K562 (cell line): ENCODE measurements around the gene ZFP92. TPM values are rescaled to one million over a fixed set of nuclear protein-coding genes. Genes with fewer than 3 reads are reported as not detected.

Experiments used
- ATAC-seq: fragments of 200-7000 bp; cut with Tn5 transposase; 3 replicates; pipeline ENCODE4 v1.9.1; 2020; ENCODE audit warnings: moderate library complexity
- BruUV-seq: library from RNA; stranded (reverse); fragments of 400-500 nt; replicated peaks from 2 replicates; lab custom pipeline; 2021; lab: Mats Ljungman, UMichigan
- CTCF ChIA-PET: fragments of 300-600 bp; formaldehyde crosslinking; extraction: SDS; loops from one replicate; lab custom pipeline; 2021; ENCODE audit warnings: low intra/inter-chr PET ratio; lab: Yijun Ruan, JAX
- POLR2A ChIA-PET: fragments of 300-600, 350-650 bp; sonication (Branson Sonifier 250); formaldehyde crosslinking; extraction: SDS; loops from one replicate; lab custom pipeline; 2021; ENCODE audit warnings: antibody characterized with exemption, inconsistent platforms; lab: Yijun Ruan, JAX
- DNase-seq, 4 experiments: peaks; one replicate each; pipeline versions ENCODE4 v3.0.0 to v3.0.0-alpha.2; 2011 to 2018; ENCODE audit warnings: low spot score in 3 of 4, mixed read lengths in 3 of 4; ENCODE audit errors: extremely low read depth in 1 of 4
- FAIRE-seq: peaks from 2 replicates; lab custom pipeline; 2011; peaks lifted over from hg19 to GRCh38; lab: Jason Lieb, UNC
- H2AFZ ChIP-seq: 2 replicates; pipeline ENCODE4 v1.6.0; 2011; ENCODE audit warnings: low read depth, low read length, control low read depth, inconsistent platforms
- H3K27ac ChIP-seq: fragments of 200-600 bp; 3 replicates; pipeline ENCODE4 v1.8.0; 2011; ENCODE audit warnings: low read depth, mild to moderate bottlenecking, control low read depth, inconsistent platforms, low read length, moderate library complexity, mixed read lengths; ENCODE audit errors: extremely low read depth
- H3K27me3 ChIP-seq, 2 experiments: fragments of 300-600 bp in 1 of 2; 2 replicates in 1 of 2; 3 replicates in 1 of 2; pipeline versions ENCODE4 v1.6.0 to v1.8.0; 2011; ENCODE audit warnings: inconsistent platforms in 2 of 2, low read length in 2 of 2, mild to moderate bottlenecking in 1 of 2, mixed read lengths in 1 of 2, moderate library complexity in 1 of 2; ENCODE audit not compliant: control insufficient read depth in 2 of 2, insufficient read depth in 2 of 2
- H3K36me3 ChIP-seq: fragments of 300-600 bp; 3 replicates; pipeline ENCODE4 v1.8.0; 2011; ENCODE audit warnings: mild to moderate bottlenecking, low read length, inconsistent platforms; ENCODE audit not compliant: control insufficient read depth, insufficient read depth
- H3K4me1 ChIP-seq, 2 experiments: fragments of 200-600 bp in 1 of 2; replicated peaks in 1 of 2; 2 replicates in 1 of 2; 3 replicates in 1 of 2; pipeline versions ENCODE4 v1.5.1 to v1.8.0; 2011; ENCODE audit warnings: inconsistent platforms in 2 of 2, low read length in 2 of 2, mild to moderate bottlenecking in 1 of 2, mixed read lengths in 1 of 2, moderate library complexity in 1 of 2; ENCODE audit not compliant: control insufficient read depth in 2 of 2, insufficient read depth in 2 of 2
- H3K4me2 ChIP-seq: 2 replicates; pipeline ENCODE4 v1.6.1; 2011; ENCODE audit warnings: low read length, control low read depth, inconsistent platforms, mixed read lengths; ENCODE audit not compliant: insufficient read depth
- H3K4me3 ChIP-seq: fragments of 200-600 bp; sonication (generic), shearing (Covaris generic); 2 replicates; pipeline ENCODE4 v1.5.1; 2016; ENCODE audit warnings: control low read depth, inconsistent platforms
- H3K79me2 ChIP-seq: fragments of 200-600 bp; 3 replicates; pipeline ENCODE4 v1.8.0; 2011; ENCODE audit warnings: low read length, inconsistent platforms; ENCODE audit not compliant: control insufficient read depth, insufficient read depth
- H3K9ac ChIP-seq, 2 experiments: 2 replicates each; pipeline versions ENCODE4 v1.6.0 to v1.6.1; 2011; ENCODE audit warnings: low read depth in 2 of 2, low read length in 2 of 2, control low read depth in 1 of 2, inconsistent platforms in 1 of 2, mild to moderate bottlenecking in 1 of 2, mixed read lengths in 1 of 2; ENCODE audit not compliant: insufficient read depth in 1 of 2
- H3K9me1 ChIP-seq: one replicate; pipeline ENCODE4 v1.6.0; 2011; ENCODE audit warnings: inconsistent platforms, mild to moderate bottlenecking, low read length, moderate library complexity; ENCODE audit not compliant: control insufficient read depth, insufficient read depth
- H3K9me3 ChIP-seq: replicated peaks from 2 replicates; pipeline ENCODE4 v1.5.1; 2011; ENCODE audit warnings: low read depth, low read length, inconsistent platforms; ENCODE audit not compliant: control insufficient read depth, insufficient read depth
- H4K20me1 ChIP-seq: replicated peaks from 2 replicates; pipeline ENCODE4 v1.6.1; 2011; ENCODE audit warnings: low read length, inconsistent platforms, mixed read lengths; ENCODE audit not compliant: control insufficient read depth, insufficient read depth
- CTBP1 ChIP-seq: fragments of 450-650 bp; IDR thresholded peaks from 2 replicates; pipeline ENCODE4 v1.6.1; 2016; ENCODE audit warnings: borderline replicate concordance
- HDAC3 ChIP-seq: fragments of 450-650 bp; IDR thresholded peaks from 2 replicates; pipeline ENCODE4 v1.6.1; 2018; ENCODE audit warnings: borderline replicate concordance, mild to moderate bottlenecking, moderate library complexity; ENCODE audit not compliant: partially characterized antibody
- L3MBTL2 ChIP-seq: fragments of 450-650 bp; IDR thresholded peaks from 2 replicates; pipeline ENCODE4 v1.6.1; 2016; ENCODE audit warnings: mild to moderate bottlenecking, moderate library complexity
- MAFF ChIP-seq: IDR thresholded peaks from 2 replicates; pipeline ENCODE4 v1.6.1; 2012; ENCODE audit warnings: low read length, improper control_type of control experiment
- MED1 ChIP-seq: sonication (generic); formaldehyde crosslinking; IDR thresholded peaks from 2 replicates; pipeline ENCODE4 v1.8.1; 2023; ENCODE audit warnings: missing genetic modification reagents, borderline replicate concordance
- MEF2D ChIP-seq: conservative IDR thresholded peaks from 2 replicates; pipeline ENCODE4 v1.6.1; 2016; ENCODE audit warnings: low read depth, missing genetic modification characterization, missing compliant biosample characterization
- RBM17 ChIP-seq: fragments of 200-400 bp; formaldehyde crosslinking; IDR thresholded peaks from 2 replicates; pipeline ENCODE4 v1.6.1; 2017; ENCODE audit warnings: low read depth, mild to moderate bottlenecking, low read length, borderline replicate concordance
- SAFB2 ChIP-seq: fragments of 200-400 bp; formaldehyde crosslinking; IDR thresholded peaks from 2 replicates; pipeline ENCODE4 v1.6.1; 2018; ENCODE audit warnings: borderline replicate concordance, low read length, low read depth, moderate library complexity; ENCODE audit not compliant: severe bottlenecking
- SIN3A ChIP-seq, 2 experiments: fragments of 150-350 bp in 1 of 2; IDR thresholded peaks; 2 replicates each; pipeline ENCODE4 v1.6.1; 2011 to 2016; ENCODE audit warnings: borderline replicate concordance in 2 of 2, low read depth in 2 of 2, low read length in 2 of 2, mild to moderate bottlenecking in 2 of 2, moderate library complexity in 2 of 2; ENCODE audit not compliant: control insufficient read depth in 1 of 2
- XRCC4 ChIP-seq: IDR thresholded peaks from one replicate; pipeline ENCODE4 v1.6.1; 2011; ENCODE audit not compliant: insufficient read depth, insufficient read length; ENCODE audit errors: extremely low read depth
- XRCC5 ChIP-seq: fragments of 200-400 bp; formaldehyde crosslinking; IDR thresholded peaks from 2 replicates; pipeline ENCODE4 v1.6.1; 2017; ENCODE audit warnings: low read depth, mild to moderate bottlenecking, low read length
- ZNF12 ChIP-seq: sonication (generic); formaldehyde crosslinking; IDR thresholded peaks from 2 replicates; pipeline ENCODE4 v1.4.0; 2020; ENCODE audit warnings: mild to moderate bottlenecking, missing genetic modification reagents
- ZNF232 ChIP-seq: sonication (generic); formaldehyde crosslinking; IDR thresholded peaks from 2 replicates; pipeline ENCODE4 v1.8.0; 2022; ENCODE audit warnings: mild to moderate bottlenecking, missing genetic modification reagents
- ZNF77 ChIP-seq: fragments of 250-450 bp; sonication (Bioruptor Pico); IDR thresholded peaks from 2 replicates; pipeline ENCODE4 v1.5.0; 2020
- WGBS: fragments of 100-300 bp; shearing (Covaris generic); methylation state at CpG from one replicate; pipeline ENCODE4 v1.1.6; 2016; ENCODE audit warnings: low coverage, mixed read lengths; ENCODE audit not compliant: insufficient coverage; ENCODE audit errors: missing lambda C conversion rate; 5-methylcytosine and 5-hydroxymethylcytosine counted together
- in situ Hi-C: fragments of 300-500 bp; cut with MboI; formaldehyde crosslinking; loops from 4 replicates; pipeline ENCODE4 v1.15.0; 2018; ENCODE audit warnings: inconsistent platforms, mixed read lengths
- intact Hi-C: fragments of 100-400 bp; cut with micrococcal nuclease; formaldehyde crosslinking; loops from 2 replicates; pipeline ENCODE4 v1.14.2; 2022
- polyA plus RNA-seq, 8 experiments: library from polyadenylated mRNA; depleted of rRNA in 4 of 8; stranded (reverse) in 5 of 8; unstranded in 3 of 8; fragments of >200 nt; fragmentation: Nextera tagmentation in 2 of 8; fragmentation: Illumina TruSeq in 1 of 8; extraction: Ambion mirVana in 2 of 8; extraction: Trizol in 1 of 8; gene quantifications; 2 replicates each; pipeline versions ENCODE4 v1.2.1 to v1.2.3, GENCODE V29; 2011 to 2014; ENCODE audit warnings: inconsistent platforms in 1 of 8, missing spikeins in 1 of 8
- total RNA-seq, 7 experiments: library from RNA; depleted of rRNA in 6 of 7; stranded (reverse); fragments of >200 nt in 6 of 7; fragmentation: Illumina TruSeq in 2 of 7; extraction: Trizol in 2 of 7; gene quantifications; 2 replicates each; pipeline versions ENCODE4 v1.2.1 to v1.2.3, GENCODE V29; 2011 to 2021; ENCODE audit warnings: low replicate concordance in 1 of 7
- TF ChIP-seq, protein P1 (sequence below): sonication (generic); IDR thresholded peaks from 2 replicates; pipeline ENCODE4 v1.6.1; 2016
- TF ChIP-seq, protein P2 (sequence below), 2 experiments: fragments of 450-650 bp; conservative IDR thresholded peaks; 2 replicates each; pipeline ENCODE4 v1.6.1; 2017; ENCODE audit warnings: mild to moderate bottlenecking in 2 of 2, moderate library complexity in 2 of 2
- TF ChIP-seq, protein P3 (sequence below): fragments of 450-650 bp; IDR thresholded peaks from 2 replicates; pipeline ENCODE4 v1.6.1; 2016; ENCODE audit warnings: low read depth, mild to moderate bottlenecking, moderate library complexity
- TF ChIP-seq, protein P4 (sequence below): fragments of 250-450 bp; sonication (Bioruptor Pico); IDR thresholded peaks from 2 replicates; pipeline ENCODE4 v1.5.0; 2021

ZFP92 gene
- total and polyA plus RNA-seq, 9 of the 15 experiments (the other 6 are each of a cell fraction or from before 2014, with no cell fraction given), result 0.32 to 3.3 (median 1.8) TPM

DNA sequence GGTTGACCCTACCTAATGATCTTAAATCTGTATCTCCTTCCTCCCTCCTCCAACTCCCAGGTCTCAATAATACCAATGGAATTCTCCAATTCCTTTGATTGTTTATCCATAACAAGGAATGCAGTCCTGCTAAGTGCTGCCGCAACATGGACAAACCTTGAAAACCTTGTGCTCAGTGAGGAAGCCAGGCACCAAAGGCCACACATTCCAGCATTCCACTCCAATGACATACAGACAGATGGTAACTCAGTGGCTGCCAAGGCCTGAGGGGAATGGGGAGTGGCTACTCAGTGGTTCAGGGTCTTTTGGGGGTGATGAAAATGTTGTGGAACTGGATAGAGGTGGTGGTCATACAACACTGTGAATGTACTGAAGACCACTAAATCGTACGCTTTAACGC is 48.7 kb downstream of the ZFP92 start:
- no TSS peak for BruUV-seq
- ChIA-PET POLR2A (interaction anchor here (1.0 kb wide), 1 partner anchor 19 kb away, joined by 3 read pairs; no protein-coding TSS in a partner anchor), CTCF (no interaction called here)
- H3K9me3 ChIP-seq, result no peaks in the 10 kb centered on the region
- H3K36me3 ChIP-seq, result peaks cover 85% of the 10 kb centered on the region
- H3K4me2 ChIP-seq, result no peak overlapping the region
- TF ChIP-seq, protein P1, sequence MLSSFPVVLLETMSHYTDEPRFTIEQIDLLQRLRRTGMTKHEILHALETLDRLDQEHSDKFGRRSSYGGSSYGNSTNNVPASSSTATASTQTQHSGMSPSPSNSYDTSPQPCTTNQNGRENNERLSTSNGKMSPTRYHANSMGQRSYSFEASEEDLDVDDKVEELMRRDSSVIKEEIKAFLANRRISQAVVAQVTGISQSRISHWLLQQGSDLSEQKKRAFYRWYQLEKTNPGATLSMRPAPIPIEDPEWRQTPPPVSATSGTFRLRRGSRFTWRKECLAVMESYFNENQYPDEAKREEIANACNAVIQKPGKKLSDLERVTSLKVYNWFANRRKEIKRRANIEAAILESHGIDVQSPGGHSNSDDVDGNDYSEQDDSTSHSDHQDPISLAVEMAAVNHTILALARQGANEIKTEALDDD, result no peak
- TF ChIP-seq SIN3A (IDR thresholded peaks at IDR 0.05; ENCODE audit: borderline replicate concordance in 2 of 2, control insufficient read depth in 1 of 2, low read depth in 2 of 2, low read length in 2 of 2) (no peak), ZNF77 (CRISPR knock-in tag) (no peak), ZNF232 (no peak), L3MBTL2 (no peak), MEF2D (no peak), ZNF12 (CRISPR knock-in tag) (no peak), CTBP1 (no peak), XRCC4 (no peak), HDAC3 (no peak), MED1 (CRISPR knock-in tag) (no peak), RBM17 (no peak), SAFB2 (no peak), MAFF (no peak), XRCC5 (no peak)
- TF ChIP-seq, protein P2, sequence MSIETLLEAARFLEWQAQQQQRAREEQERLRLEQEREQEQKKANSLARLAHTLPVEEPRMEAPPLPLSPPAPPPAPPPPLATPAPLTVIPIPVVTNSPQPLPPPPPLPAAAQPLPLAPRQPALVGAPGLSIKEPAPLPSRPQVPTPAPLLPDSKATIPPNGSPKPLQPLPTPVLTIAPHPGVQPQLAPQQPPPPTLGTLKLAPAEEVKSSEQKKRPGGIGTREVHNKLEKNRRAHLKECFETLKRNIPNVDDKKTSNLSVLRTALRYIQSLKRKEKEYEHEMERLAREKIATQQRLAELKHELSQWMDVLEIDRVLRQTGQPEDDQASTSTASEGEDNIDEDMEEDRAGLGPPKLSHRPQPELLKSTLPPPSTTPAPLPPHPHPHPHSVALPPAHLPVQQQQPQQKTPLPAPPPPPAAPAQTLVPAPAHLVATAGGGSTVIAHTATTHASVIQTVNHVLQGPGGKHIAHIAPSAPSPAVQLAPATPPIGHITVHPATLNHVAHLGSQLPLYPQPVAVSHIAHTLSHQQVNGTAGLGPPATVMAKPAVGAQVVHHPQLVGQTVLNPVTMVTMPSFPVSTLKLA (conservative IDR thresholded peaks at IDR 0.05), result no peak
- TF ChIP-seq, protein P3, sequence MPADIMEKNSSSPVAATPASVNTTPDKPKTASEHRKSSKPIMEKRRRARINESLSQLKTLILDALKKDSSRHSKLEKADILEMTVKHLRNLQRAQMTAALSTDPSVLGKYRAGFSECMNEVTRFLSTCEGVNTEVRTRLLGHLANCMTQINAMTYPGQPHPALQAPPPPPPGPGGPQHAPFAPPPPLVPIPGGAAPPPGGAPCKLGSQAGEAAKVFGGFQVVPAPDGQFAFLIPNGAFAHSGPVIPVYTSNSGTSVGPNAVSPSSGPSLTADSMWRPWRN, result no peak
- TF ChIP-seq, protein P4, sequence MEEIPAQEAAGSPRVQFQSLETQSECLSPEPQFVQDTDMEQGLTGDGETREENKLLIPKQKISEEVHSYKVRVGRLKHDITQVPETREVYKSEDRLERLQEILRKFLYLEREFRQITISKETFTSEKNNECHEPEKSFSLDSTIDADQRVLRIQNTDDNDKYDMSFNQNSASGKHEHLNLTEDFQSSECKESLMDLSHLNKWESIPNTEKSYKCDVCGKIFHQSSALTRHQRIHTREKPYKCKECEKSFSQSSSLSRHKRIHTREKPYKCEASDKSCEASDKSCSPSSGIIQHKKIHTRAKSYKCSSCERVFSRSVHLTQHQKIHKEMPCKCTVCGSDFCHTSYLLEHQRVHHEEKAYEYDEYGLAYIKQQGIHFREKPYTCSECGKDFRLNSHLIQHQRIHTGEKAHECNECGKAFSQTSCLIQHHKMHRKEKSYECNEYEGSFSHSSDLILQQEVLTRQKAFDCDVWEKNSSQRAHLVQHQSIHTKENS, result no peak
- H3K4me3 ChIP-seq, result no peak overlapping the region
- no peaks in the 10 kb centered on the region for H3K27me3 ChIP-seq
- DNase-seq (no peak), ATAC-seq (no peak), FAIRE-seq (no peak)
- no peak overlapping the region for H3K27ac ChIP-seq
- no peak overlapping the region for H3K9ac ChIP-seq
- H4K20me1 ChIP-seq, result peaks cover 11% of the 10 kb centered on the region; the same call in 1 of the 2 replicates
- peaks cover 0 to 5% of the 10 kb centered on the region in 2 experiments; a peak in 1 of 5 replicates for H3K4me1 ChIP-seq
- in situ Hi-C loops, result no loop called here
- H2AFZ ChIP-seq, result no peak overlapping the region
- 100% methylated on average over 4 of the region's 4 CpGs for WGBS
- H3K79me2 ChIP-seq, result no peaks in the 10 kb centered on the region
- intact Hi-C loops, result loop anchor here (1.0 kb wide), 1 partner anchor 47 kb away; no protein-coding TSS in a partner anchor
- peaks cover 3% of the 10 kb centered on the region for H3K9me1 ChIP-seq
